DND-41 (cell line): ENCODE results near the gene TBC1D19.
A peak's percentile ranks its signal among the peaks of the same experiment; 100 is the strongest.
"Not testable (repeated sequence)": the region's sequence is repeated elsewhere in the genome, so short reads cannot be mapped to it uniquely, and the experiment has no call there.

Experiments used
- ATAC-seq: fragments of 200-7000 bp; cut with Tn5 transposase; 3 replicates; pipeline ENCODE4 v1.9.1; 2021; ENCODE audit warnings: low read depth; ENCODE audit not compliant: insufficient read depth
- DNase-seq: peaks from one replicate; pipeline ENCODE4 v3.0.0-alpha.2; 2020
- H2AFZ ChIP-seq: 2 replicates; pipeline ENCODE4 v1.6.0; 2012; ENCODE audit warnings: low read depth, low read length
- H3K27ac ChIP-seq: 2 replicates; pipeline ENCODE4 v1.5.1; 2012; ENCODE audit warnings: low read length, inconsistent platforms
- H3K27me3 ChIP-seq: fragments of 200-600 bp; sonication (generic); 2 replicates; pipeline ENCODE4 v1.6.0; 2012; ENCODE audit warnings: low read length, mild to moderate bottlenecking, inconsistent platforms; ENCODE audit not compliant: insufficient read depth, poor library complexity
- H3K36me3 ChIP-seq: 2 replicates; pipeline ENCODE4 v1.5.1; 2012; ENCODE audit warnings: low read length, inconsistent platforms; ENCODE audit not compliant: insufficient read depth
- H3K4me1 ChIP-seq: 2 replicates; pipeline ENCODE4 v1.5.1; 2012; ENCODE audit warnings: mild to moderate bottlenecking, low read length; ENCODE audit not compliant: insufficient read depth
- H3K4me2 ChIP-seq: 2 replicates; pipeline ENCODE4 v1.6.0; 2012; ENCODE audit warnings: mild to moderate bottlenecking, moderate library complexity, low read length, inconsistent platforms; ENCODE audit not compliant: insufficient read depth
- H3K4me3 ChIP-seq, 2 experiments: fragments of 200-600 bp in 1 of 2; shearing (Covaris generic) in 1 of 2; 2 replicates each; pipeline ENCODE4 v1.5.1; 2012 to 2016; ENCODE audit warnings: inconsistent platforms in 2 of 2, low read length in 2 of 2, mild to moderate bottlenecking in 2 of 2, low read depth in 1 of 2, moderate library complexity in 1 of 2
- H3K79me2 ChIP-seq: 2 replicates; pipeline ENCODE4 v1.6.0; 2012; ENCODE audit warnings: low read length, inconsistent platforms; ENCODE audit not compliant: insufficient read depth
- H3K9ac ChIP-seq: 2 replicates; pipeline ENCODE4 v1.6.0; 2012; ENCODE audit warnings: low read depth, mild to moderate bottlenecking, inconsistent platforms, low read length, moderate library complexity
- H3K9me3 ChIP-seq: 2 replicates; pipeline ENCODE4 v1.5.1; 2012; ENCODE audit warnings: low read length, moderate library complexity, mild to moderate bottlenecking, inconsistent platforms; ENCODE audit not compliant: insufficient read depth, severe bottlenecking
- H4K20me1 ChIP-seq: 2 replicates; pipeline ENCODE4 v1.6.0; 2012; ENCODE audit warnings: low read length; ENCODE audit not compliant: insufficient read depth
- EZH2 ChIP-seq: IDR thresholded peaks from 3 replicates; pipeline ENCODE4 v1.6.1; 2012; ENCODE audit warnings: borderline replicate concordance, low read depth, mild to moderate bottlenecking, moderate library complexity, low read length, inconsistent platforms; ENCODE audit not compliant: severe bottlenecking
- TF ChIP-seq, protein P1 (sequence below): IDR thresholded peaks from 2 replicates; pipeline ENCODE4 v1.5.1; 2012; ENCODE audit warnings: borderline replicate concordance, low read length, moderate library complexity, mild to moderate bottlenecking; ENCODE audit not compliant: poor library complexity, severe bottlenecking; ENCODE audit errors: extremely low read depth

Gene TBC1D19

GRCh38 chr4:26583865-26584652 is at the start of gene TBC1D19:
TBC1D19 (plus strand) TSS chr4:26584084; CDS start chr4:26584194, 110 bp downstream.
- Histone ChIP-seq H3K27ac (peak within 1 kb of the TSS; percentile 69), H3K9ac (peak within 1 kb of the TSS; percentile 63), H3K9me3 (no peaks in the 10 kb centered on the region), H3K4me2 (peak within 1 kb of the TSS; percentile 92), H3K79me2 (peaks cover 45% of the 10 kb centered on the region), H2AFZ (peak within 1 kb of the TSS; percentile 84), H3K36me3 (no peaks in the 10 kb centered on the region), H4K20me1 (no peaks in the 10 kb centered on the region), H3K27me3 (no peaks in the 10 kb centered on the region), H3K4me1 (peaks cover 32% of the 10 kb centered on the region), H3K4me3 (peak within 1 kb of the TSS; percentile 62 to 79)
- no peak for TF ChIP-seq EZH2
- TF ChIP-seq, protein P1, sequence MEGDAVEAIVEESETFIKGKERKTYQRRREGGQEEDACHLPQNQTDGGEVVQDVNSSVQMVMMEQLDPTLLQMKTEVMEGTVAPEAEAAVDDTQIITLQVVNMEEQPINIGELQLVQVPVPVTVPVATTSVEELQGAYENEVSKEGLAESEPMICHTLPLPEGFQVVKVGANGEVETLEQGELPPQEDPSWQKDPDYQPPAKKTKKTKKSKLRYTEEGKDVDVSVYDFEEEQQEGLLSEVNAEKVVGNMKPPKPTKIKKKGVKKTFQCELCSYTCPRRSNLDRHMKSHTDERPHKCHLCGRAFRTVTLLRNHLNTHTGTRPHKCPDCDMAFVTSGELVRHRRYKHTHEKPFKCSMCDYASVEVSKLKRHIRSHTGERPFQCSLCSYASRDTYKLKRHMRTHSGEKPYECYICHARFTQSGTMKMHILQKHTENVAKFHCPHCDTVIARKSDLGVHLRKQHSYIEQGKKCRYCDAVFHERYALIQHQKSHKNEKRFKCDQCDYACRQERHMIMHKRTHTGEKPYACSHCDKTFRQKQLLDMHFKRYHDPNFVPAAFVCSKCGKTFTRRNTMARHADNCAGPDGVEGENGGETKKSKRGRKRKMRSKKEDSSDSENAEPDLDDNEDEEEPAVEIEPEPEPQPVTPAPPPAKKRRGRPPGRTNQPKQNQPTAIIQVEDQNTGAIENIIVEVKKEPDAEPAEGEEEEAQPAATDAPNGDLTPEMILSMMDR: peak; percentile 47
- peak; percentile 100 for ATAC-seq
- peak; percentile 89 for DNase-seq

GRCh38 chr4:26542991-26543390 is 40.9 kb upstream of the TBC1D19 start:
- H3K27me3 ChIP-seq: no peaks in the 10 kb centered on the region
- no peaks in the 10 kb centered on the region for H3K9me3 ChIP-seq
- DNase-seq (no peak), ATAC-seq (no peak)
- no peaks in the 10 kb centered on the region for H3K4me1 ChIP-seq
- no peaks in the 10 kb centered on the region for H3K79me2 ChIP-seq
- H4K20me1 ChIP-seq: no peaks in the 10 kb centered on the region
- no peak for TF ChIP-seq EZH2
- TF ChIP-seq, protein P1: no peak
- no peak overlapping the region for H2AFZ ChIP-seq
- no peak overlapping the region for H3K9ac ChIP-seq
- no peak overlapping the region for H3K4me2 ChIP-seq
- no peaks in the 10 kb centered on the region for H3K36me3 ChIP-seq
- no peak overlapping the region for H3K27ac ChIP-seq
- no peak overlapping the region for H3K4me3 ChIP-seq

GRCh38 chr4:26544421-26544820 is 39.5 kb upstream of the TBC1D19 start:
- Histone ChIP-seq H3K79me2 (no peaks in the 10 kb centered on the region), H3K4me2 (no peak overlapping the region), H3K9ac (no peak overlapping the region), H3K36me3 (no peaks in the 10 kb centered on the region), H3K9me3 (no peaks in the 10 kb centered on the region), H3K4me3 (no peak overlapping the region), H3K27ac (no peak overlapping the region), H2AFZ (no peak overlapping the region), H3K4me1 (no peaks in the 10 kb centered on the region), H3K27me3 (no peaks in the 10 kb centered on the region), H4K20me1 (no peaks in the 10 kb centered on the region)
- no peak for DNase-seq
- no peak for ATAC-seq
- TF ChIP-seq, protein P1: no peak
- no peak for TF ChIP-seq EZH2

GRCh38 chr4:26548379-26548778 is 35.5 kb upstream of the TBC1D19 start:
- not testable (repeated sequence) for H3K27me3 ChIP-seq, H3K9ac ChIP-seq, DNase-seq, ATAC-seq, H3K36me3 ChIP-seq, H4K20me1 ChIP-seq, H3K4me2 ChIP-seq, H3K9me3 ChIP-seq, H2AFZ ChIP-seq, H3K4me3 ChIP-seq, H3K27ac ChIP-seq, H3K79me2 ChIP-seq, H3K4me1 ChIP-seq
